Retinal pigment epithelial cell (primary cell): ENCODE results near the gene OR4A47.
"Not testable (repeated sequence)": the region's sequence is repeated elsewhere in the genome, so short reads cannot be mapped to it uniquely, and the experiment has no call there.

Experiments
- DNase-seq: peaks from one replicate; pipeline ENCODE4 v3.0.0-alpha.2; 2010; ENCODE audit warnings: low read depth
- H3K4me3 ChIP-seq: 2 replicates; pipeline ENCODE4 v1.5.1; 2011; ENCODE audit warnings: mild to moderate bottlenecking, low read length, control low read depth, moderate library complexity
- CTCF ChIP-seq: conservative IDR thresholded peaks from 2 replicates; pipeline ENCODE4 v1.5.1; 2011; ENCODE audit warnings: low read depth, low read length, control low read depth, inconsistent platforms

Gene OR4A47

GRCh38 chr11:48488493-48488892 is at the start of gene OR4A47:
Gene OR4A47, plus strand, starts transcription at chr11:48488793. Its CDS starts 0 bp downstream, at chr11:48488793.
- not testable (repeated sequence) for DNase-seq

GRCh38 chr11:48455909-48456308 is 32.7 kb upstream of the OR4A47 start:
- H3K4me3 ChIP-seq, DNase-seq: not testable (repeated sequence)

More at GRCh38 chr11:48488493-48488892, at the start of gene OR4A47:
- H3K4me3 ChIP-seq = not testable (repeated sequence)

GRCh38 chr11:48473966-48474365 is 14.6 kb upstream of the OR4A47 start:
- DNase-seq = not testable (repeated sequence)

GRCh38 chr11:48474703-48475102 is 13.9 kb upstream of the OR4A47 start:
- not testable (repeated sequence) for DNase-seq, H3K4me3 ChIP-seq

More at GRCh38 chr11:48473966-48474365, 14.6 kb upstream of the OR4A47 start:
- H3K4me3 ChIP-seq = not testable (repeated sequence)

GRCh38 chr11:48506169-48506568 is 17.6 kb downstream of the OR4A47 start:
- not testable (repeated sequence) for DNase-seq, H3K4me3 ChIP-seq

GRCh38 chr11:48538991-48539390 is 50.4 kb downstream of the OR4A47 start:
- no peak for TF ChIP-seq CTCF
- H3K4me3 ChIP-seq = no peak overlapping the region
- DNase-seq = no peak
